ENCODE data around the gene SSU72.
"Not testable (repeated sequence)": the region's sequence is repeated elsewhere in the genome, so short reads cannot be mapped to it uniquely, and the experiment has no call there.

SSU72 gene

GRCh38 chr1:1529936-1530335 lies 44.7 kb downstream of the SSU72 start:
- no peak for DNase-seq (ENCODE audit: low read depth in 2 of 2, low spot score in 1 of 2)

- no peak for DNase-seq (ENCODE audit: low read depth in 2 of 2, low spot score in 1 of 2)
Observed at GRCh38 chr1:1529321-1529720, 45.3 kb downstream of the SSU72 start.

GRCh38 chr1:1528301-1529267 lies 46.1 kb downstream of the SSU72 start:
- no peak for DNase-seq (ENCODE audit: low read depth in 2 of 2, low spot score in 1 of 2)

GRCh38 chr1:1527092-1527816 lies 47.4 kb downstream of the SSU72 start:
- no peak for DNase-seq (ENCODE audit: low read depth in 2 of 2, low spot score in 1 of 2)

GRCh38 chr1:1526476-1526875 lies 48.2 kb downstream of the SSU72 start:
- not testable (repeated sequence) for DNase-seq (ENCODE audit: low read depth in 2 of 2, low spot score in 1 of 2)

- DNase-seq (ENCODE audit: low read depth in 2 of 2, low spot score in 1 of 2) = not testable (repeated sequence)
Observed at GRCh38 chr1:1524750-1525383, 49.8 kb downstream of the SSU72 start.

- DNase-seq (ENCODE audit: low read depth in 2 of 2, low spot score in 1 of 2) = not testable (repeated sequence)
Observed at GRCh38 chr1:1523651-1524050, 51.0 kb downstream of the SSU72 start.

GRCh38 chr1:1523226-1523625 lies 51.4 kb downstream of the SSU72 start:
- not testable (repeated sequence) for DNase-seq (ENCODE audit: low read depth in 2 of 2, low spot score in 1 of 2)

GRCh38 chr1:1522536-1522935 lies 52.1 kb downstream of the SSU72 start:
- DNase-seq (ENCODE audit: low read depth in 2 of 2, low spot score in 1 of 2) = not testable (repeated sequence)

- no peak for DNase-seq (ENCODE audit: low read depth in 2 of 2, low spot score in 1 of 2)
Observed at GRCh38 chr1:1521331-1521730, 53.3 kb downstream of the SSU72 start.

GRCh38 chr1:1519805-1520505 lies 54.7 kb downstream of the SSU72 start:
- DNase-seq (ENCODE audit: low read depth in 2 of 2, low spot score in 1 of 2) = not testable (repeated sequence)

- not testable (repeated sequence) for DNase-seq (ENCODE audit: low read depth in 2 of 2, low spot score in 1 of 2)
Observed at GRCh38 chr1:1518621-1519007, 56.0 kb downstream of the SSU72 start.

- DNase-seq (ENCODE audit: low read depth in 2 of 2, low spot score in 1 of 2) = no peak
Observed at GRCh38 chr1:1517973-1518620, 56.6 kb downstream of the SSU72 start.

- not testable (repeated sequence) for DNase-seq (ENCODE audit: low read depth in 2 of 2, low spot score in 1 of 2)
Observed at GRCh38 chr1:1516923-1517322, 57.7 kb downstream of the SSU72 start.

- not testable (repeated sequence) for DNase-seq (ENCODE audit: low read depth in 2 of 2, low spot score in 1 of 2)
Observed at GRCh38 chr1:1514376-1514775, 60.3 kb downstream of the SSU72 start.

GRCh38 chr1:1513675-1514074 lies 61.0 kb downstream of the SSU72 start:
- not testable (repeated sequence) for DNase-seq (ENCODE audit: low read depth in 2 of 2, low spot score in 1 of 2)

GRCh38 chr1:1512425-1512824 lies 62.2 kb downstream of the SSU72 start:
- DNase-seq (ENCODE audit: low read depth in 2 of 2, low spot score in 1 of 2) = not testable (repeated sequence)

- peak; percentile 82 to 93 for DNase-seq (ENCODE audit: low read depth in 2 of 2, low spot score in 1 of 2)
Observed at GRCh38 chr1:1511533-1512285, 63.0 kb downstream of the SSU72 start, which contains the start of gene ATAD3A. ATAD3A (plus strand) TSS chr1:1512162; CDS start chr1:1512269, 107 bp downstream.

- no peak for DNase-seq (ENCODE audit: low read depth in 2 of 2, low spot score in 1 of 2)
Observed at GRCh38 chr1:1510912-1511532, 63.6 kb downstream of the SSU72 start.

All from stimulated activated CD8-positive, alpha-beta memory T cell treated with anti-CD3 and anti-CD28 coated beads, Interleukin-4, amount 100 ng/mL, for 4 hours (primary cell).